HepG2 (cell line): ENCODE results near the gene TEKT3. TPM values are rescaled to one million over a fixed set of nuclear protein-coding genes. Genes with fewer than 3 reads are reported as not detected.

ENCODE experiments used
- ATAC-seq: fragments of 200-7000 bp; cut with Tn5 transposase; 3 replicates; pipeline ENCODE4 v1.9.1; 2020; ENCODE audit warnings: mild to moderate bottlenecking, moderate library complexity
- BruUV-seq: library from RNA; stranded (reverse); fragments of 400-500 nt; replicated peaks from 2 replicates; lab custom pipeline; 2021; lab: Mats Ljungman, UMichigan
- CTCF ChIA-PET: fragments of 300-600 bp; formaldehyde crosslinking; extraction: SDS; loops from one replicate; lab custom pipeline; 2021; ENCODE audit warnings: low total read pairs, inconsistent platforms, low intra/inter-chr PET ratio; lab: Yijun Ruan, JAX
- POLR2A ChIA-PET: fragments of 350-600 bp; sonication (Branson Sonifier 250); formaldehyde crosslinking; loops from one replicate; lab custom pipeline; 2020; ENCODE audit warnings: antibody characterized with exemption, inconsistent platforms; lab: Yijun Ruan, JAX
- DNase-seq: peaks from one replicate; pipeline ENCODE4 v3.0.0-alpha.2; 2015; ENCODE audit warnings: low spot score
- FAIRE-seq: peaks from 3 replicates; lab custom pipeline; 2011; peaks lifted over from hg19 to GRCh38; lab: Jason Lieb, UNC
- H2AFZ ChIP-seq: one replicate; pipeline ENCODE4 v1.6.1; 2011; ENCODE audit warnings: low read length, inconsistent platforms
- H3K27ac ChIP-seq: fragments of 300-600 bp; 3 replicates; pipeline ENCODE4 v1.8.0; 2011; ENCODE audit warnings: mixed run types, mild to moderate bottlenecking, mixed read lengths, low read length, inconsistent platforms; ENCODE audit not compliant: insufficient read depth; ENCODE audit errors: extremely low read length
- H3K27me3 ChIP-seq, 2 experiments: fragments of 200-600 bp in 1 of 2; 2 replicates in 1 of 2; 3 replicates in 1 of 2; pipeline versions ENCODE4 v1.6.0 to v1.8.0; 2011; ENCODE audit warnings: low read length in 2 of 2, mild to moderate bottlenecking in 2 of 2, moderate library complexity in 2 of 2, inconsistent platforms in 1 of 2; ENCODE audit not compliant: insufficient read depth in 2 of 2, control insufficient read depth in 1 of 2
- H3K36me3 ChIP-seq, 2 experiments: fragments of 200-600 bp in 1 of 2; replicated peaks in 1 of 2; 2 replicates in 1 of 2; 3 replicates in 1 of 2; pipeline versions ENCODE4 v1.5.1 to v1.8.0; 2011; ENCODE audit warnings: low read length in 2 of 2, inconsistent platforms in 1 of 2; ENCODE audit not compliant: insufficient read depth in 2 of 2, control insufficient read depth in 1 of 2
- H3K4me1 ChIP-seq: 2 replicates; pipeline ENCODE4 v1.5.1; 2012; ENCODE audit warnings: low read length, inconsistent platforms; ENCODE audit not compliant: insufficient read depth
- H3K4me2 ChIP-seq: 2 replicates; pipeline ENCODE4 v1.6.0; 2011; ENCODE audit warnings: low read depth, low read length, inconsistent platforms
- H3K4me3 ChIP-seq, 3 experiments: fragments of 200-600 bp in 1 of 3; sonication (generic), shearing (Covaris generic) in 1 of 3; replicated peaks in 1 of 3; 2 replicates each; pipeline ENCODE4 v1.5.1; 2011 to 2016; ENCODE audit warnings: low read length in 3 of 3, inconsistent platforms in 2 of 3, low read depth in 2 of 3, mild to moderate bottlenecking in 2 of 3, control low read depth in 1 of 3, mixed read lengths in 1 of 3; ENCODE audit not compliant: insufficient read depth in 1 of 3
- H3K79me2 ChIP-seq: one replicate; pipeline ENCODE4 v1.6.1; 2011; ENCODE audit warnings: low read length, inconsistent platforms; ENCODE audit not compliant: insufficient read depth
- H3K9ac ChIP-seq: 2 replicates; pipeline ENCODE4 v1.6.0; 2011; ENCODE audit warnings: mild to moderate bottlenecking, low read depth, low read length, inconsistent platforms; ENCODE audit not compliant: insufficient read depth
- H3K9me3 ChIP-seq: 2 replicates; pipeline ENCODE4 v1.5.1; 2012; ENCODE audit warnings: mild to moderate bottlenecking, low read length
- H4K20me1 ChIP-seq: 2 replicates; pipeline ENCODE4 v1.6.0; 2011; ENCODE audit warnings: inconsistent platforms, mild to moderate bottlenecking, low read length, moderate library complexity; ENCODE audit not compliant: insufficient read depth
- STAG1 ChIP-seq: sonication (generic); formaldehyde crosslinking; IDR thresholded peaks from 2 replicates; pipeline ENCODE4 v1.4.0; 2020; ENCODE audit warnings: missing genetic modification reagents
- TFDP2 ChIP-seq: sonication (generic); formaldehyde crosslinking; IDR thresholded peaks from 2 replicates; pipeline ENCODE4 v1.4.0; 2020; ENCODE audit warnings: missing genetic modification reagents
- ZBTB37 ChIP-seq: sonication (generic); formaldehyde crosslinking; IDR thresholded peaks from 2 replicates; pipeline ENCODE4 v1.4.0; 2020; ENCODE audit warnings: mild to moderate bottlenecking, missing genetic modification reagents
- ZNF12 ChIP-seq: sonication (generic); formaldehyde crosslinking; IDR thresholded peaks from 2 replicates; pipeline ENCODE4 v1.5.0; 2020; ENCODE audit warnings: missing genetic modification reagents
- ZNF576 ChIP-seq: sonication (generic); formaldehyde crosslinking; IDR thresholded peaks from 2 replicates; pipeline ENCODE4 v1.4.0; 2020; ENCODE audit warnings: mild to moderate bottlenecking, missing genetic modification reagents
- ZSCAN22 ChIP-seq: sonication (generic); formaldehyde crosslinking; IDR thresholded peaks from 2 replicates; pipeline ENCODE4 v1.4.0; 2020; ENCODE audit warnings: mild to moderate bottlenecking, missing genetic modification reagents
- WGBS: methylation state at CpG from one replicate; pipeline ENCODE4 v1.1.6; 2017; ENCODE audit warnings: low lambda C conversion rate; 5-methylcytosine and 5-hydroxymethylcytosine counted together
- in situ Hi-C: cut with HindIII; loops from 2 replicates; pipeline ENCODE4 v1.10.0; 2017; ENCODE audit warnings: low pct_unique_long_range_greater_than_20kb; ENCODE audit not compliant: extremely low pct_ligation_motif_present
- intact Hi-C: fragments of 100-400 bp; cut with micrococcal nuclease; formaldehyde crosslinking; loops from one replicate; pipeline ENCODE4 v1.10.0; 2022; ENCODE audit not compliant: unreplicated experiment
- polyA plus RNA-seq, 8 experiments: library from polyadenylated mRNA; depleted of rRNA in 3 of 8; stranded (reverse) in 7 of 8; unstranded in 1 of 8; fragments of >200 nt; fragmentation: Illumina TruSeq in 4 of 8; extraction: Trizol in 4 of 8; gene quantifications; 2 replicates each; pipeline versions ENCODE4 v1.2.1 to v1.2.3, GENCODE V29; 2011 to 2016; ENCODE audit warnings: low read depth in 4 of 8, missing spikeins in 1 of 8, mixed read lengths in 1 of 8; ENCODE audit not compliant: insufficient read depth in 1 of 8
- total RNA-seq, 5 experiments: library from RNA; depleted of rRNA; stranded (reverse); fragments of >200 nt; fragmentation: Illumina TruSeq; extraction: Trizol; gene quantifications; 2 replicates each; pipeline ENCODE4 v1.2.3, GENCODE V29; 2016; ENCODE audit warnings: low read depth in 1 of 5

TEKT3 gene
- total and polyA plus RNA-seq, 2 of the 13 experiments (the other 11 are each of a cell fraction or from before 2014, with no cell fraction given): 0.58 to 0.82 TPM

GRCh38 chr17:15293558-15293957 is 47.8 kb downstream of the TEKT3 start:
- H3K4me3 ChIP-seq: no peak overlapping the region
- no peak overlapping the region for H3K27ac ChIP-seq
- BruUV-seq: no TSS peak
- DNase-seq (no peak), ATAC-seq (no peak), FAIRE-seq (no peak)
- TF ChIP-seq TFDP2 (CRISPR knock-in tag) (no peak), ZBTB37 (CRISPR knock-in tag) (no peak), ZNF576 (CRISPR knock-in tag) (no peak), STAG1 (CRISPR knock-in tag) (no peak), ZNF12 (CRISPR knock-in tag) (no peak), ZSCAN22 (CRISPR knock-in tag) (no peak)
- no peaks in the 10 kb centered on the region for H3K9me3 ChIP-seq
- no peaks in the 10 kb centered on the region for H4K20me1 ChIP-seq
- ChIA-PET CTCF (no interaction called here), POLR2A (no interaction called here)
- 40% methylated on average over 3 of the region's 3 CpGs for WGBS
- intact Hi-C loops (no loop called here), in situ Hi-C loops (no loop called here)
- H3K79me2 ChIP-seq: no peaks in the 10 kb centered on the region
- H3K9ac ChIP-seq: no peak overlapping the region
- H2AFZ ChIP-seq: no peak overlapping the region
- H3K4me2 ChIP-seq: no peak overlapping the region
- H3K27me3 ChIP-seq: peaks cover 0 to 16% of the 10 kb centered on the region in 2 experiments; a peak in 2 of 5 replicates
- no peaks in the 10 kb centered on the region for H3K36me3 ChIP-seq
- peaks cover 8% of the 10 kb centered on the region; the same call in 1 of the 2 replicates for H3K4me1 ChIP-seq
